Heart right ventricle (tissue), 16 donors: ENCODE measurements around the gene METTL6. TPM values are rescaled to one million over a fixed set of nuclear protein-coding genes. Genes with fewer than 3 reads are reported as not detected.
A peak's percentile ranks its signal among the peaks of the same experiment; 100 is the strongest.
"Not testable (repeated sequence)": the region's sequence is repeated elsewhere in the genome, so short reads cannot be mapped to it uniquely, and the experiment has no call there.

Experiments
- ATAC-seq, 8 donors: fragments of 200-7000 bp; cut with Tn5 transposase; one replicate each; pipeline ENCODE4 v1.9.1; 2020; ENCODE audit warnings: mild to moderate bottlenecking in 8 of 8, moderate library complexity in 8 of 8, moderate number of reproducible peaks in 1 of 8
- DNase-seq, 2 donors: peaks; one replicate each; pipeline ENCODE4 v3.0.0-alpha.2; 2020
- H3K27ac ChIP-seq, 10 donors: fragments of 200-600 bp; sonication (generic) in 2 of 10; one replicate each; pipeline versions ENCODE4 v1.5.0 to v1.8.0; 2020 to 2022; ENCODE audit warnings: mild to moderate bottlenecking in 3 of 10
- H3K27me3 ChIP-seq, 7 donors: fragments of 200-600 bp; one replicate each; pipeline ENCODE4 v1.8.0; 2021 to 2022; ENCODE audit warnings: mild to moderate bottlenecking in 2 of 7
- H3K36me3 ChIP-seq, 9 donors: fragments of 200-600 bp; sonication (generic) in 1 of 9; one replicate each; pipeline versions ENCODE4 v1.5.0 to v1.8.0; 2020 to 2022; ENCODE audit warnings: mild to moderate bottlenecking in 2 of 9
- H3K4me1 ChIP-seq, 9 donors: fragments of 200-600 bp; sonication (generic) in 1 of 9; one replicate each; pipeline versions ENCODE4 v1.5.0 to v1.8.0; 2020 to 2022; ENCODE audit warnings: mild to moderate bottlenecking in 4 of 9
- H3K4me3 ChIP-seq, 10 donors: fragments of 200-600 bp; sonication (generic) in 2 of 10; one replicate each; pipeline versions ENCODE4 v1.5.0 to v1.8.0; 2020 to 2022; ENCODE audit warnings: mild to moderate bottlenecking in 7 of 10, moderate library complexity in 2 of 10
- H3K9me3 ChIP-seq, 11 donors: fragments of 200-600 bp in 10 of 11; sonication (generic) in 2 of 11; one replicate each; pipeline versions ENCODE4 v1.5.0 to v1.8.0; 2013 to 2022; ENCODE audit warnings: mild to moderate bottlenecking in 2 of 11, control low read depth in 1 of 11, moderate library complexity in 1 of 11
- WGBS, 2 donors: extraction: QIAGEN DNeasy Blood & Tissue Kit; methylation state at CpG; one replicate each; pipeline ENCODE4 v1.1.7; 2013; ENCODE audit warnings: inconsistent platforms in 1 of 2; 5-methylcytosine and 5-hydroxymethylcytosine counted together
- intact Hi-C, 10 donors: fragments of 100-400 bp; cut with DNase I; formaldehyde crosslinking; loops; one replicate each; pipeline versions ENCODE4 v1.11.1 to v1.14.2; 2022
- polyA plus RNA-seq, 2 donors: library from polyadenylated mRNA; stranded (reverse); fragments of 200-250 nt; gene quantifications; one replicate each; pipeline ENCODE4 v1.2.3, GENCODE V29; 2013
- total RNA-seq, 10 donors: library from RNA; stranded (reverse); fragmentation: NEBNext Ultra II Directional in 3 of 10; extraction: Animal tissue kit (Norgen Biotek cat#: 25700) in 3 of 10; gene quantifications; one replicate each; pipeline versions ENCODE4 v1.2.1 to v1.2.4, GENCODE V29; 2021 to 2023
- TF ChIP-seq, protein P1 (sequence below), 9 donors: fragments of 200-600 bp; sonication (generic) in 2 of 9; IDR thresholded peaks; one replicate each; pipeline versions ENCODE4 v1.5.0 to v1.8.0; 2021 to 2022; ENCODE audit warnings: antibody characterized with exemption in 9 of 9, mild to moderate bottlenecking in 5 of 9, moderate library complexity in 1 of 9
- donor health status: Arrhythmogenic right ventricular cardiomyopathy.
- donor health status: ischemic (EF 13 %, LVEDD 7.1; RV severe dilation, severe dysfunction).
- donor health status: healthy with polysubstance abuse.
- donor health status: DM: no; HTN: yes; CAD: no.
- donor health status: DM: no; HTN: no; CAD: no.
- donor health status: ischemic (EF 25% LVEDD 6.9; RV normal size, moderate dysfunction).
- donor health status: ischemic (EF 25% LVEDD 5.7; RV mildly dilated, moderate dysfunction).
- donor health status: healthy.
- donor health status: DM: yes; HTN: yes; CAD: no.
- donor health status: Ischemic cardiomyopathy.
- donor health status: ischemic (EF 35%, LVEDD 5.7; RV mildly dilated, moderate dysfunction).
- donor health status: nonischemic (EF 11% LVEDD 7.7; RV severe dilation, severe dysfunction).
- donor health status: DM: yes; HTN: yes; CAD: no.
- donor health status: PGD.
- donor health status: ischemic (EF 29% LVEDD 5.4; RV normal size, mild dysfunction).
- donor health status: nonischemic (EF 23%, LVEDD 6.1; RV moderate dilation, normal function).

The METTL6 gene
- total and polyA plus RNA-seq, 12 donors, result 3.8 to 11.3 (median 9.4) TPM

DNA sequence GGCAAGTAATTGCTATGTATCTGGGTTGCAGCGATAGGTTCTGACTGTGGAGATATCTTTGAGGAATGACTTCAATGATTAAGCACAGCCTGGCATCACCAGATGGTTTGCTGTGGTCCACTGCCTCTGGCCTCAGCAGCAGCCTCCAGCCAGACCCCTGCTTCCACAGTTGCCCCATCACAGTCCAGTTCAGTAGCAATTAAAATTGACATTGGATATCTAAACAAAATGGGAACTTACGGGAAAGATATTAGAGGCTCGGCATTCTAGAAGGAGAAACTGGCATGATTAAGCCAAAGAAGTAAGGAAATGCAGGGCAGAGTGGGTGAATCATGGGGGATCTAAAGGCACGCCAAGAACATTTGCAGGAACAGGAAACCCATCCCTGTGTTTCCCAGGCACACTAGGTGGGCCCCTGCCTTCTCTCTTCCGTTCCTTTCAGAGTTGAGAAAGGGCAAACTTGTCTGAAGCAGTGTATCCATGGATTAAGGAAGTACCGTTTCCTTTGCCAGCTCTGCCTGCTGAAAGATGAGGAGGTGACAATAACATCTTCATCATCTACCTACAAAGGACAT lies 58.7 kb downstream of the METTL6 start:
- TF ChIP-seq, protein P1, sequence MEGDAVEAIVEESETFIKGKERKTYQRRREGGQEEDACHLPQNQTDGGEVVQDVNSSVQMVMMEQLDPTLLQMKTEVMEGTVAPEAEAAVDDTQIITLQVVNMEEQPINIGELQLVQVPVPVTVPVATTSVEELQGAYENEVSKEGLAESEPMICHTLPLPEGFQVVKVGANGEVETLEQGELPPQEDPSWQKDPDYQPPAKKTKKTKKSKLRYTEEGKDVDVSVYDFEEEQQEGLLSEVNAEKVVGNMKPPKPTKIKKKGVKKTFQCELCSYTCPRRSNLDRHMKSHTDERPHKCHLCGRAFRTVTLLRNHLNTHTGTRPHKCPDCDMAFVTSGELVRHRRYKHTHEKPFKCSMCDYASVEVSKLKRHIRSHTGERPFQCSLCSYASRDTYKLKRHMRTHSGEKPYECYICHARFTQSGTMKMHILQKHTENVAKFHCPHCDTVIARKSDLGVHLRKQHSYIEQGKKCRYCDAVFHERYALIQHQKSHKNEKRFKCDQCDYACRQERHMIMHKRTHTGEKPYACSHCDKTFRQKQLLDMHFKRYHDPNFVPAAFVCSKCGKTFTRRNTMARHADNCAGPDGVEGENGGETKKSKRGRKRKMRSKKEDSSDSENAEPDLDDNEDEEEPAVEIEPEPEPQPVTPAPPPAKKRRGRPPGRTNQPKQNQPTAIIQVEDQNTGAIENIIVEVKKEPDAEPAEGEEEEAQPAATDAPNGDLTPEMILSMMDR (IDR thresholded peaks at IDR 0.05), result no peak
- DNase-seq (no peak), ATAC-seq (peak in 4 of 8 donors; percentile 27 to 47 (median 30))
- WGBS, 2 donors, result 67 to 75% methylated on average over 6 of the region's 6 CpGs
- intact Hi-C loops, result no loop called here
- Histone ChIP-seq H3K4me1 (peaks cover 0 to 12% (median 0%) of the 10 kb centered on the region in 9 donors), H3K4me3 (no peak overlapping the region), H3K27me3 (no peaks in the 10 kb centered on the region), H3K36me3 (no peaks in the 10 kb centered on the region), H3K9me3 (peaks cover 0 to 3% (median 0%) of the 10 kb centered on the region in 11 donors), H3K27ac (peak overlapping the region in 1 of 10 donors; percentile 26)

DNA sequence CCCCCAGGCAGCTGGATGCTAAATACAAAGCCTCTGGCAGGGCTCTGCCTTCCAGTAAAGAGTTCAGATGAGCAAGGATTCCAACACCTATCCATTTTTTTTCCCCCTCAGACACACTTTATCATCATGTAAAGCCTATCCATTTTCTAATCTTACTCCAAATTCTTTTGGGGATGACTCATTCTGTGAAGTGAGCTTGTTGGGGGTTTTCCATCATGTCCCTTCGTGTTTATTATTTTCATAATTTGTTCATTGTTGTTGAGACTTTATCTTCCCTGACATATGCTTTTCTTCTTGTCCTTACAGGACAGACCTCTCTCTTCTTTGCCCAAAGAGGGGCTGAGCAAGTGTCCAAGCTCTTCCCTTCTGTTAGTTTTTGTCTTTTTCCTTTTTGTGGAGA lies 60.3 kb downstream of the METTL6 start:
- Histone ChIP-seq H3K36me3 (no peaks in the 10 kb centered on the region), H3K27me3 (no peaks in the 10 kb centered on the region), H3K4me3 (no peak overlapping the region), H3K9me3 (peaks cover 0 to 3% (median 0%) of the 10 kb centered on the region in 11 donors), H3K27ac (no peak overlapping the region), H3K4me1 (peaks cover 0 to 19% (median 0%) of the 10 kb centered on the region in 9 donors)
- 42 to 59% methylated on average over 1 of the region's 1 CpG for WGBS, 2 donors
- ATAC-seq (no peak), DNase-seq (no peak)
- intact Hi-C loops, result no loop called here
- TF ChIP-seq, protein P1 (IDR thresholded peaks at IDR 0.05), result no peak

DNA sequence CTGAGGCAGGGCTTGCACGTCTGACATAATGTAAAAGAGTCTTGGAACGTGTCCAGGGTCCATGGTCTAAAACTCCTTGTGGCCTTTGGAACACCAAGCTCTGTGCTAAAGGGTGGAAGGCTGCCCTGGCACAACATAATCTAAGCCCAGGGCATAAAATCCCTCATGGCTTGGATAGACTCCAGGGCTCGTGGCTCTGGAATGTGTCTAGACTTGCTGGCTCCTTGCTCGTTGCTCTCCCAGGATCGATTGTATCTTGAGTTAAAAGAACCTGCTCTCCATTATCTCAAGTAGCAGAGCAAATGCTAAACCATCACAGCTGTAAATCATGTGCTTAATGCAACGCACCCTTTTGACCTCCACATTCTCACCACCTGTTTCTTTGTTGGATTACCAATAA lies 63.3 kb downstream of the METTL6 start:
- ATAC-seq, H3K4me3 ChIP-seq, intact Hi-C loops, H3K27me3 ChIP-seq, H3K36me3 ChIP-seq, H3K9me3 ChIP-seq, H3K27ac ChIP-seq, DNase-seq: not testable (repeated sequence)
- peaks cover 0 to 40% (median 0%) of the 10 kb centered on the region in 9 donors for H3K4me1 ChIP-seq
- WGBS, 2 donors, result 34 to 36% methylated on average over 6 of the region's 6 CpGs

DNA sequence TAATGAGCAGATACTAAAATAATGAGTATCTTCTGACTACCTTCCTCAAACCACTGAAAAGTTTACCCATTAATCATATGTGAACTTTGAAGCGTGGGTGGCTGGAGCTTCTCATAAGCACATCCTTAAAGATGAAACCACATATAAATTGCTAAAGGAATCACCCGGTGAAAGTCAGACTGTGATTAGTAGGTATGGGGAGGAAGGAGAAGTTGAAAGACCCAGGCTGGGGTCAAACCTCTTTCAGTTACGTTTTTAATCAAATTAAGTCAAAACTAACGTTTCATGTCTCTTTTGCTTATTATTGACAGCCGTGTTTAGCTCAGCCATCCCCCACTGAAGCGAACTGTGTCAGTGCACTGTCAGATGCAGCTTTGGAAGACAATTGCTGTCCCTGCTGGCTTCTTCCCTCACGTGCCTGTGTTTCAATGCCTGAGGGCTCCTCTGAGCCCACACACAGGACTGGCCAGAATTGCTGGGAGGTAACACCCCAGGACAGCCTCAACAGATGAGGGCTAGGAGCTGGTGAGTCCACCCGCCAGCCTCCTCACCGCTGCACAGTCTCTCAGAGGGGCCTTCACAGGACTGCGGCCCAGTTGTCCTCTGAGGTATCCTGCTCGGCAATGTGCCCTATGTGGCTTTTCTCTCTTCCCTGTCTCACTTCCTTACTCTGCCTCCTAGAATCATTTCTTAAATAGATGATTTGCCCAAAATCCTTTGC lies 65.7 kb downstream of the METTL6 start:
- no peaks in the 10 kb centered on the region for H3K9me3 ChIP-seq
- no peaks in the 10 kb centered on the region for H3K27me3 ChIP-seq
- ATAC-seq, result peak in 6 of 8 donors; percentile 15 to 48 (median 36)
- 63 to 68% methylated on average over 11 of the region's 11 CpGs for WGBS, 2 donors
- no peaks in the 10 kb centered on the region for H3K36me3 ChIP-seq
- peaks cover 0 to 34% (median 0%) of the 10 kb centered on the region in 9 donors for H3K4me1 ChIP-seq
- H3K27ac ChIP-seq, result peak overlapping the region in 2 of 10 donors; percentile 41 to 71
- intact Hi-C loops, result no loop called here
- no peak overlapping the region for H3K4me3 ChIP-seq
- TF ChIP-seq, protein P1 (IDR thresholded peaks at IDR 0.05), result no peak
- no peak for DNase-seq
